H9 (cell line): Measurements from ENCODE around the gene ABCC4. TPM values are rescaled to one million over a fixed set of nuclear protein-coding genes. Genes with fewer than 3 reads are reported as not detected.

Experiments used
- DNase-seq: peaks from one replicate; pipeline ENCODE4 v3.0.0-alpha.2; 2017
- H2AFZ ChIP-seq: one replicate; pipeline ENCODE4 v1.6.1; 2013; ENCODE audit warnings: mild to moderate bottlenecking, low read length, control low read depth, moderate library complexity
- H2AK5ac ChIP-seq: 2 replicates; pipeline ENCODE4 v1.6.1; 2013; ENCODE audit warnings: low read length, control low read depth, mixed read lengths; ENCODE audit not compliant: insufficient read length
- H2BK120ac ChIP-seq: one replicate; pipeline ENCODE4 v1.6.1; 2013; ENCODE audit warnings: low read depth, mild to moderate bottlenecking, low read length, control low read depth, inconsistent platforms; ENCODE audit not compliant: poor library complexity, severe bottlenecking
- H2BK12ac ChIP-seq: 2 replicates; pipeline ENCODE4 v1.6.1; 2013; ENCODE audit warnings: low read length, control low read depth, mixed read lengths, low read depth; ENCODE audit not compliant: insufficient read length
- H2BK15ac ChIP-seq: 2 replicates; pipeline ENCODE4 v1.6.1; 2013; ENCODE audit warnings: low read depth, low read length, control low read depth
- H2BK20ac ChIP-seq: one replicate; pipeline ENCODE4 v1.6.1; 2013; ENCODE audit warnings: low read depth, mild to moderate bottlenecking, low read length, control low read depth, inconsistent platforms; ENCODE audit not compliant: poor library complexity, severe bottlenecking
- H2BK5ac ChIP-seq: 2 replicates; pipeline ENCODE4 v1.6.1; 2013; ENCODE audit warnings: low read length, control low read depth, mixed read lengths; ENCODE audit not compliant: insufficient read length
- H3K14ac ChIP-seq: 2 replicates; pipeline ENCODE4 v1.6.1; 2013; ENCODE audit warnings: low read length, control low read depth; ENCODE audit not compliant: insufficient read depth
- H3K18ac ChIP-seq: 2 replicates; pipeline ENCODE4 v1.6.1; 2013; ENCODE audit warnings: low read depth, mild to moderate bottlenecking, mixed read lengths, low read length, control low read depth; ENCODE audit not compliant: insufficient read length
- H3K23ac ChIP-seq: 2 replicates; pipeline ENCODE4 v1.6.1; 2013; ENCODE audit warnings: low read length, control low read depth, mixed read lengths, low read depth; ENCODE audit not compliant: insufficient read length
- H3K23me2 ChIP-seq: 2 replicates; pipeline ENCODE4 v1.6.1; 2013; ENCODE audit warnings: low read depth, mild to moderate bottlenecking, mixed read lengths, low read length, control low read depth; ENCODE audit not compliant: insufficient read length, poor library complexity, severe bottlenecking
- H3K27ac ChIP-seq: 2 replicates; pipeline ENCODE4 v1.5.1; 2013; ENCODE audit warnings: low read length, control low read depth, mixed read lengths, low read depth; ENCODE audit not compliant: insufficient read length
- H3K27me3 ChIP-seq: 2 replicates; pipeline ENCODE4 v1.6.1; 2013; ENCODE audit warnings: low read length, control low read depth, inconsistent platforms; ENCODE audit not compliant: insufficient read depth
- H3K4ac ChIP-seq: 2 replicates; pipeline ENCODE4 v1.6.1; 2013; ENCODE audit warnings: low read depth, mild to moderate bottlenecking, control low read depth, inconsistent platforms, low read length, moderate library complexity
- H3K4me1 ChIP-seq: 2 replicates; pipeline ENCODE4 v1.6.1; 2013; ENCODE audit warnings: low read length, control low read depth, inconsistent platforms; ENCODE audit not compliant: insufficient read depth
- H3K4me2 ChIP-seq: 2 replicates; pipeline ENCODE4 v1.6.1; 2013; ENCODE audit warnings: low read length, control low read depth, mixed read lengths; ENCODE audit not compliant: insufficient read length, insufficient read depth
- H3K56ac ChIP-seq: 2 replicates; pipeline ENCODE4 v1.6.1; 2013; ENCODE audit warnings: low read depth, mild to moderate bottlenecking, mixed read lengths, low read length, control low read depth; ENCODE audit not compliant: insufficient read length
- H3K79me1 ChIP-seq: 2 replicates; pipeline ENCODE4 v1.6.1; 2013; ENCODE audit warnings: low read depth, mild to moderate bottlenecking, moderate library complexity, low read length, control low read depth, inconsistent platforms; ENCODE audit not compliant: insufficient read depth, poor library complexity, severe bottlenecking
- H3K79me2 ChIP-seq: 2 replicates; pipeline ENCODE4 v1.6.1; 2013; ENCODE audit warnings: low read length, control low read depth, inconsistent platforms; ENCODE audit not compliant: insufficient read depth
- H3K9ac ChIP-seq: 2 replicates; pipeline ENCODE4 v1.6.1; 2013; ENCODE audit warnings: low read length, control low read depth, mixed read lengths; ENCODE audit not compliant: insufficient read length; ENCODE audit errors: extremely low read depth
- H3K9me3 ChIP-seq: one replicate; pipeline ENCODE4 v1.6.1; 2013; ENCODE audit warnings: low read depth, low read length, inconsistent platforms; ENCODE audit not compliant: control insufficient read depth
- H3T11ph ChIP-seq: one replicate; pipeline ENCODE4 v1.6.1; 2013; ENCODE audit warnings: mild to moderate bottlenecking, low read length, control low read depth, inconsistent platforms
- H4K20me1 ChIP-seq: one replicate; pipeline ENCODE4 v1.6.1; 2013; ENCODE audit not compliant: control insufficient read depth, insufficient read length, insufficient read depth
- H4K5ac ChIP-seq: 2 replicates; pipeline ENCODE4 v1.6.1; 2013; ENCODE audit warnings: low read depth, mild to moderate bottlenecking, mixed read lengths, low read length, control low read depth; ENCODE audit not compliant: insufficient read length
- H4K8ac ChIP-seq: replicated peaks from 2 replicates; pipeline ENCODE4 v1.6.1; 2013; ENCODE audit warnings: low read length, control low read depth, mixed read lengths, low read depth; ENCODE audit not compliant: insufficient read length
- H4K91ac ChIP-seq: 2 replicates; pipeline ENCODE4 v1.6.1; 2013; ENCODE audit warnings: low read depth, mild to moderate bottlenecking, moderate library complexity, mixed read lengths, low read length, control low read depth; ENCODE audit not compliant: insufficient read length
- H3K27ac Mint-ChIP-seq, 3 experiments: 2 replicates in 2 of 3; 3 replicates in 1 of 3; pipeline ENCODE4 v1.8.0; 2020 to 2021; ENCODE audit warnings: mixed read lengths in 3 of 3, mild to moderate bottlenecking in 1 of 3, moderate library complexity in 1 of 3
- H3K27me3 Mint-ChIP-seq: 2 replicates; pipeline ENCODE4 v1.8.0; 2021; ENCODE audit warnings: low read depth, mild to moderate bottlenecking, moderate library complexity, mixed read lengths
- H3K36me3 Mint-ChIP-seq, 3 experiments: 2 replicates in 2 of 3; 3 replicates in 1 of 3; pipeline ENCODE4 v1.8.0; 2020 to 2021; ENCODE audit warnings: low read depth in 3 of 3, mixed read lengths in 3 of 3; ENCODE audit not compliant: insufficient read depth in 1 of 3
- H3K4me1 Mint-ChIP-seq, 2 experiments: 2 replicates each; pipeline ENCODE4 v1.8.0; 2020; ENCODE audit warnings: mixed read lengths in 2 of 2
- H3K4me3 Mint-ChIP-seq, 2 experiments: 2 replicates in 1 of 2; 3 replicates in 1 of 2; pipeline ENCODE4 v1.8.0; 2020 to 2021; ENCODE audit warnings: mild to moderate bottlenecking in 2 of 2, mixed read lengths in 2 of 2, moderate library complexity in 1 of 2
- H3K9me3 Mint-ChIP-seq, 2 experiments: 2 replicates in 1 of 2; 3 replicates in 1 of 2; pipeline ENCODE4 v1.8.0; 2020; ENCODE audit warnings: mild to moderate bottlenecking in 2 of 2, mixed read lengths in 2 of 2, moderate library complexity in 1 of 2
- CTCF ChIP-seq: fragments of 200-600 bp; sonication (generic); conservative IDR thresholded peaks from 3 replicates; pipeline ENCODE4 v1.8.0; 2021; ENCODE audit warnings: antibody characterized with exemption, mild to moderate bottlenecking
- WGBS: extraction: QIAGEN DNeasy Blood & Tissue Kit; methylation state at CpG from one replicate; pipeline ENCODE4 v1.1.7; 2013; ENCODE audit warnings: missing lambda C conversion rate, low lambda C conversion rate, mixed read lengths; ENCODE audit not compliant: insufficient read length; ENCODE audit errors: extremely low coverage; 5-methylcytosine and 5-hydroxymethylcytosine counted together
- total RNA-seq: library from RNA; stranded (reverse); gene quantifications from 2 replicates; pipeline ENCODE4 v1.2.1, GENCODE V29; 2021

Gene ABCC4
- total RNA-seq, 1 experiment from 2014 or later, result 5.9 TPM

- Mint-ChIP-seq H3K36me3 (no peaks in the 10 kb centered on the region), H3K4me1 (peaks cover 3 to 6% of the 10 kb centered on the region in 2 experiments; a peak in 2 of 4 replicates), H3K27me3 (no peaks in the 10 kb centered on the region), H3K27ac (no peak overlapping the region), H3K9me3 (no peaks in the 10 kb centered on the region), H3K4me3 (no peak overlapping the region)
- Histone ChIP-seq H4K20me1 (no peaks in the 10 kb centered on the region), H3K4me2 (no peak overlapping the region), H3K18ac (no peak overlapping the region), H3K9ac (no peak overlapping the region), H2AFZ (no peak overlapping the region), H2BK15ac (no peak overlapping the region), H3K56ac (no peak overlapping the region), H3K27ac (no peak overlapping the region), H2BK20ac (no peak overlapping the region), H4K5ac (no peak overlapping the region), H2BK120ac (no peak overlapping the region), H2BK12ac (no peak overlapping the region), H4K91ac (no peak overlapping the region), H3K23me2 (no peaks in the 10 kb centered on the region), H3K27me3 (no peaks in the 10 kb centered on the region), H3K14ac (no peak overlapping the region), H3K79me2 (no peaks in the 10 kb centered on the region), H2BK5ac (no peak overlapping the region), H3K4ac (no peak overlapping the region), H3K23ac (no peak overlapping the region), H3T11ph (no peak overlapping the region), H3K4me1 (no peaks in the 10 kb centered on the region), H3K9me3 (no peaks in the 10 kb centered on the region), H2AK5ac (no peak overlapping the region), H3K79me1 (no peaks in the 10 kb centered on the region), H4K8ac (no peak overlapping the region)
- WGBS, result no CpG with 5 or more reads among the region's 5 CpGs
- TF ChIP-seq CTCF, result no peak
- no peak for DNase-seq
Observed at GRCh38 chr13:95185851-95186250, 115.4 kb downstream of the ABCC4 start.
